Measurements from ENCODE around the gene MTHFD1L.
"Not testable (repeated sequence)": the region's sequence is repeated elsewhere in the genome, so short reads cannot be mapped to it uniquely, and the experiment has no call there.

MTHFD1L gene

DNA sequence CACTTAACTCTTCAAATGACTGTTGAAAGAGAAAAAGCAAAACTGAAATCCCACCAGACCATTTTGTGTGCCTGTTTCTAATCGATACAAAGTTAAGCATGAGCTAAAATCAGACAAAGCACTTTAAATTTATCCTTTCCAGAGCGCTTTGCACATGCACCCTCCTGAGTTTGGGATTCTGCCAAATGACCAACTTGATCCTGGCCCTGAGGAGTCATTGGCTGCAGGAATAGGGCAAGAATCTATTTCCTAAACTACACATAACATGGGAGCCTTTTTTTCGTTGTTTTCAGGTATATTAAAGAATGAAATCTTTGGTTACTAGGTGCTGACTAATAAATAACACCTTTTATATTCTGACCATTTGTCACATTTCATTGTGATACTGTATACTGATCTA is 23.8 kb upstream of the MTHFD1L start:
- Histone ChIP-seq H3K4me2 (ENCODE audit: low read length) (no peak overlapping the region), H2AFZ (no peak overlapping the region), H3K9ac (no peak overlapping the region), H3K27me3 (ENCODE audit: control insufficient read depth, insufficient read depth, low read length) (no peaks in the 10 kb centered on the region), H3K4me1 (no peaks in the 10 kb centered on the region), H3K9me3 (ENCODE audit: control insufficient read depth, low read length) (no peaks in the 10 kb centered on the region), H3K36me3 (ENCODE audit: control insufficient read depth, insufficient read depth, low read length) (no peaks in the 10 kb centered on the region), H3K4me3 (ENCODE audit: low read depth, low read length) (no peak overlapping the region), H3K27ac (no peak overlapping the region), H3K79me2 (no peaks in the 10 kb centered on the region)
- TF ChIP-seq, protein P1, sequence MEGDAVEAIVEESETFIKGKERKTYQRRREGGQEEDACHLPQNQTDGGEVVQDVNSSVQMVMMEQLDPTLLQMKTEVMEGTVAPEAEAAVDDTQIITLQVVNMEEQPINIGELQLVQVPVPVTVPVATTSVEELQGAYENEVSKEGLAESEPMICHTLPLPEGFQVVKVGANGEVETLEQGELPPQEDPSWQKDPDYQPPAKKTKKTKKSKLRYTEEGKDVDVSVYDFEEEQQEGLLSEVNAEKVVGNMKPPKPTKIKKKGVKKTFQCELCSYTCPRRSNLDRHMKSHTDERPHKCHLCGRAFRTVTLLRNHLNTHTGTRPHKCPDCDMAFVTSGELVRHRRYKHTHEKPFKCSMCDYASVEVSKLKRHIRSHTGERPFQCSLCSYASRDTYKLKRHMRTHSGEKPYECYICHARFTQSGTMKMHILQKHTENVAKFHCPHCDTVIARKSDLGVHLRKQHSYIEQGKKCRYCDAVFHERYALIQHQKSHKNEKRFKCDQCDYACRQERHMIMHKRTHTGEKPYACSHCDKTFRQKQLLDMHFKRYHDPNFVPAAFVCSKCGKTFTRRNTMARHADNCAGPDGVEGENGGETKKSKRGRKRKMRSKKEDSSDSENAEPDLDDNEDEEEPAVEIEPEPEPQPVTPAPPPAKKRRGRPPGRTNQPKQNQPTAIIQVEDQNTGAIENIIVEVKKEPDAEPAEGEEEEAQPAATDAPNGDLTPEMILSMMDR (IDR thresholded peaks at IDR 0.05) = no peak

DNA sequence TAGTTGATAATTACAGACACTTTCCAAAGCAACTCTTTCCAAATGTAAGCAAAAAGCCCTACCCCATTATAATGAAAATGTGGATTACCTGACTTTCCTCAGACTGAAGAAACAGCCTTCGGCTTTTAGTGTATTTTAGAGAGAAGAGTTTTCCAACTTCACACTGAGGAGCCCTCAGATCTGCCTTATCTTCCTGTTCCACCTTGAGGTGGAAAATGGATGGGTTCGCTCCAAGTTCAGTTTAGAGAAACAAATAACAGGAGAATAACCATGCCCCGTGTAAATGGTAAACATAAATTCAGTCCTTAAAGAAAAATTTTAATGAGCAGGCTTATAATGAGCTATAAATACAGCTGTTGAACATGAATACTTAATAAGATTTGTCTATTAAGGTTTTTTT is 21.1 kb upstream of the MTHFD1L start:
- H3K4me1 ChIP-seq = no peaks in the 10 kb centered on the region
- no peaks in the 10 kb centered on the region for H3K79me2 ChIP-seq
- H3K4me2 ChIP-seq (ENCODE audit: low read length) = no peak overlapping the region
- H3K36me3 ChIP-seq (ENCODE audit: control insufficient read depth, insufficient read depth, low read length) = no peaks in the 10 kb centered on the region
- H3K9ac ChIP-seq = no peak overlapping the region
- TF ChIP-seq, protein P1 (IDR thresholded peaks at IDR 0.05) = no peak
- H3K4me3 ChIP-seq (ENCODE audit: low read depth, low read length) = no peak overlapping the region
- H3K9me3 ChIP-seq (ENCODE audit: control insufficient read depth, low read length) = no peaks in the 10 kb centered on the region
- H3K27me3 ChIP-seq (ENCODE audit: control insufficient read depth, insufficient read depth, low read length) = no peaks in the 10 kb centered on the region
- H2AFZ ChIP-seq = no peak overlapping the region
- H3K27ac ChIP-seq = no peak overlapping the region

- H3K9ac ChIP-seq = no peak overlapping the region
- H3K36me3 ChIP-seq (ENCODE audit: control insufficient read depth, insufficient read depth, low read length) = no peaks in the 10 kb centered on the region
- no peaks in the 10 kb centered on the region for H3K27me3 ChIP-seq (ENCODE audit: control insufficient read depth, insufficient read depth, low read length)
- H3K9me3 ChIP-seq (ENCODE audit: control insufficient read depth, low read length) = no peaks in the 10 kb centered on the region
- no peaks in the 10 kb centered on the region for H3K4me1 ChIP-seq
- TF ChIP-seq, protein P1 (IDR thresholded peaks at IDR 0.05) = no peak
- no peak overlapping the region for H3K27ac ChIP-seq
- no peak overlapping the region for H3K4me2 ChIP-seq (ENCODE audit: low read length)
- H3K79me2 ChIP-seq = no peaks in the 10 kb centered on the region
- no peak overlapping the region for H3K4me3 ChIP-seq (ENCODE audit: low read depth, low read length)
- no peak overlapping the region for H2AFZ ChIP-seq
These were observed 18.9 kb upstream of the MTHFD1L start for GRCh38 chr6:150846641-150847040.

- TF ChIP-seq, protein P1 (IDR thresholded peaks at IDR 0.05) = no peak
- Histone ChIP-seq H3K27ac (no peak overlapping the region), H2AFZ (no peak overlapping the region), H3K36me3 (ENCODE audit: control insufficient read depth, insufficient read depth, low read length) (no peaks in the 10 kb centered on the region), H3K9me3 (ENCODE audit: control insufficient read depth, low read length) (no peaks in the 10 kb centered on the region), H3K9ac (no peak overlapping the region), H3K4me3 (ENCODE audit: low read depth, low read length) (no peak overlapping the region), H3K4me1 (no peaks in the 10 kb centered on the region), H3K79me2 (no peaks in the 10 kb centered on the region), H3K27me3 (ENCODE audit: control insufficient read depth, insufficient read depth, low read length) (no peaks in the 10 kb centered on the region), H3K4me2 (ENCODE audit: low read length) (no peak overlapping the region)
These were observed 17.1 kb upstream of the MTHFD1L start for GRCh38 chr6:150848400-150848799.

- H3K4me1 ChIP-seq; H2AFZ ChIP-seq; H3K4me2 ChIP-seq (ENCODE audit: low read length); H3K9me3 ChIP-seq (ENCODE audit: control insufficient read depth, low read length); H3K9ac ChIP-seq; H3K36me3 ChIP-seq (ENCODE audit: control insufficient read depth, insufficient read depth, low read length); H3K27ac ChIP-seq; H3K4me3 ChIP-seq (ENCODE audit: low read depth, low read length); H3K79me2 ChIP-seq; H3K27me3 ChIP-seq (ENCODE audit: control insufficient read depth, insufficient read depth, low read length): not testable (repeated sequence)
These were observed 11.1 kb upstream of the MTHFD1L start for GRCh38 chr6:150854392-150854791.

DNA sequence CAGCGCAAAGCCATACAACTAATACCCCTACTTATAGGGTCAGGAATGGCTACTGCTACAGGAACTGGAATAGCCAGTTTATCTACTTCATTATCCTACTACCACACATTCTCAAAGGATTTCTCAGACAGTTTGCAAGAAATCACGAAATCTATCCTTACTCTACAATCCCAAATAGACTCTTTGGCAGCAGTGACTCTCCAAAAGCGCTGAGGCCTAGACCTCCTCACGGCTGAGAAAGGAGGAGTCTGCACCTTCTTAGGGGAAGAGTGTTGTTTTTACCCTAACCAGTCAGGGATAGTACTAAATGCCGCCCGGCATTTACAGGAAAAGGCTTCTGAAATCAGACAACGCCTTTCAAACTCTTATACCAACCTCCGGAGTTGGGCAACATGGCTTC is 10.3 kb upstream of the MTHFD1L start:
- not testable (repeated sequence) for H2AFZ ChIP-seq; H3K36me3 ChIP-seq (ENCODE audit: control insufficient read depth, insufficient read depth, low read length); H3K4me2 ChIP-seq (ENCODE audit: low read length); H3K4me1 ChIP-seq; H3K79me2 ChIP-seq; H3K9me3 ChIP-seq (ENCODE audit: control insufficient read depth, low read length); H3K27ac ChIP-seq; H3K9ac ChIP-seq; H3K27me3 ChIP-seq (ENCODE audit: control insufficient read depth, insufficient read depth, low read length); H3K4me3 ChIP-seq (ENCODE audit: low read depth, low read length)

All from parathyroid adenoma (tissue), 2 donors.